HG02852 (cell line): ENCODE results near the gene LHFPL3.

Source experiments
- ATAC-seq: cut with Tn5 transposase; IDR thresholded peaks from one replicate; pipeline ENCODE4 v1.9.1; 2021; ENCODE audit warnings: mild to moderate bottlenecking, moderate library complexity; ENCODE audit not compliant: unreplicated experiment

The LHFPL3 gene

DNA sequence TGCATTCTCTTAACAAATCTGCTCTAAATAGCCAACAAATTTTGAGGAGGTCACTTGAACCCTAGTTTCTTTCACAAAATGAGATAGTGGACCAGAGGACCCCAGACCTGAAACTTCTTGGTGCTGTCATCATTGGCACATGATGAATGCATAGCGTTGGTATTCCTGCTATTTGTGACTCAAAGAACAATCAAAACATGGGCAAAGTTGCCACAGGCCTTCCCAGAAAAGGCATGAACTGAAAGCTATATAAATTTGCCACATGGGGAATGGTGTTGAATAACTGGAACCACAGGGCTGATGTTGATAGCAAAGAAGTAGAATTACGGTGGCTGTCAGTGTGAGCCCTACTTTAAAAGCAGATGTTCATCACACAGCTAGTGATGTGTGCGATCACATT is 465.8 kb downstream of the LHFPL3 start:
- no peak for ATAC-seq

DNA sequence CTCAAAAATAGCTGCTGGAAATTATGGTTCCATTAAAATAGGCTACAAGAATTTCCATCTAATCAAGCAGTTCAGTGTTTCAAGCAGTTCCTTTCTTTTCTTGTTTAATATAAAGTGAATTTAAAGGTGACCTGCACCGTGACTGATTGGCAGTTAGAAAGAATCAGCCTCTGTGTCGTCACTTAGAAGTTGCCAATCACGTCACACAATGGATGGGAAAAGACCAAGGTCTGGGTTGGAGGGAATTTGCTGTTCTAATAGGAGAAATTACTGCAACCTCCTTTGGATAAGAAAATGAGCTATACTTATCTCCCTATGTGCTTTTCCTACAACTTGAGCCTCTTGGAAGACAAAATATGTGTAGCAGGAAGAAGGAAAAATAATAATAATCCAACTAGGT is 466.2 kb downstream of the LHFPL3 start:
- no peak for ATAC-seq

DNA sequence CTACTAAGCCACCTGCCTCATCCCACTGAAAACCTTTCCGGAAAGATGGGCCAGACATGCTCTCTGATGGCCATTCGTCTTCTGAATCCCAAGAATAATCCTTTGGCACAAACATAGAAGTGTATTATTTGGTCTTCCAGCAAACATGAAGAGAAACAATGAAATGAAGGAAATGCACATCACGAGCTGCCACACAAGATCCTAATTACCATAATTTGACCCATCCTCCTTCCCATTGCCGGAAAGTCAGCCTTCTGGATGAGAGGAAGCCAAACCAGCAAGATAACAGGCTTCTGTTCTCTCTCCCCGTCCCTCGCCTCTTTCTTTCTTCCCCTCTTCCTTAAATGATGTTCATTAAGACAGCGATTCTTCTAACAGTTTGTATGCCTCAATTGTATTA is 466.7 kb downstream of the LHFPL3 start:
- ATAC-seq: no peak

DNA sequence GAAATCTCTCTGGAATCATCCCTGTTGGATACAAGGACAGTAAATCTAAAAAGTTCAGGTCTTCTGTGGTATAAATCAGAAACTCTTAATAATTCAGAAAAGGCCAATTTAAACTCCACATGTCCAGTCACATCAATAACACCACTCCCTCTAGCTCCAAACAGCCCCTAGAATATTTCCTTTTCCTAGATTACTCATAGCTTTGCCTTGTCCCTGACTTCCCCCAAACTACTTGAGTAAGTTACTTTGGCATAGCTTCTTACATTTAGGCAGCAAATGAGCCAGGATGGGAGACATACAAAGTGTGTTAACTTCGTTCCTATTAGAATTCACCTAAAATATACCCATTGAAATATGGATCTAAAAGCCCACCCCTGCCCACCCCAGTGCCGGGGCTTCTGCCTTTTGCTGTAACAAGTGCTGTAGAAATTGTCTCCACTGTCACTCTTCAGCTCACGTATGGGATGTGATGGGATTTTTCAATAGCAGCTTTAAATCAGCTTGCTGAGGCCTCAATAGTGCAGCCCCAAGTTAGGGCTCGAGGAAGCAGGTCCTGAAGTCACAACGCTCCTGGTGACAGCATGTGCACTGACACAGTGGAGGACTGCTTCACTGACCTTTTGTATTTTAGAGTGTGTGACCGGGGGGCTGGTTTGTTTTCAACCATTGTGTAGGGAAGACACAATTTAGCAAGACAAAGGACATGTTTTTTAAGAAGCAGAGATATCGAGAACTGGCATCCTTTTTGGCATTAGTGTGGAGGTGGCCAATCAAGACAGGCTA is 467.4 kb downstream of the LHFPL3 start:
- ATAC-seq: no peak

DNA sequence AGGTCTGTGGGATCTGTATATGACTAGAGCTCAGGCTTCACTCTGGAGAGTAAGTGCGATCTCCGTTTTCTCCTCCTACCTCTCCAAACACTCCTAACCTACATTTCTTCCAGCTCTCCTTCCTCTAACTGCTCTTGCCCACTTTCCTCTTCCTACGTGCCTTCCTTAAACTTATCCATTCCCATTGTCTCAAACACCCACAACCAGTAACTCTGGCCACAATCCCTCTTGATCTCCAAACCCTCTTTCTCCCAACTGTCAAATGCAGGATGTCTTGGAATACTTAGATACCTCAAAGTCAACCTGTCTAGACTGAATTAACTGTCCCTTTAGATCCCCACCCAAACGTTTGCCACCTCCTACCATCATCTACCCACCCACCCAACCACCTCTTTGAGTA is 471.9 kb downstream of the LHFPL3 start:
- ATAC-seq: no peak

DNA sequence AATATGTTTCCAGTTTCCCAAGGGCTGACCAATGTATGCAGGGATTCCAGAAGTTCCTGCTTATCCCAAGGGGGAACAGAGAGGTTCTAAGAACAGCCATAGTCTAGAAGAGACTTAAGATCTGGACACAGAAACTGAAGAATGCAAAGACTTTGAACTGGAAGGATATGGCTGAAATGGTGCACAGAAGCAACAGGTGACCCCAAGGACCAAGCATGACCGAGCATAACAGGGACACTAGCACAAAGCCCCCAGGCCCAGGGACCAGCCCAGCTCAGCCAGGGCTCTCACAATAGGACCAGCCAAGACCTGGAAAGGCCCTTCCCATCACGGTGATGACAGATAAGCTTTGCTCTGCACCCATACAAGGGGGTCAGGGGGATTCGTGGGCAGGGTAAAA is 472.6 kb downstream of the LHFPL3 start:
- ATAC-seq: no peak

DNA sequence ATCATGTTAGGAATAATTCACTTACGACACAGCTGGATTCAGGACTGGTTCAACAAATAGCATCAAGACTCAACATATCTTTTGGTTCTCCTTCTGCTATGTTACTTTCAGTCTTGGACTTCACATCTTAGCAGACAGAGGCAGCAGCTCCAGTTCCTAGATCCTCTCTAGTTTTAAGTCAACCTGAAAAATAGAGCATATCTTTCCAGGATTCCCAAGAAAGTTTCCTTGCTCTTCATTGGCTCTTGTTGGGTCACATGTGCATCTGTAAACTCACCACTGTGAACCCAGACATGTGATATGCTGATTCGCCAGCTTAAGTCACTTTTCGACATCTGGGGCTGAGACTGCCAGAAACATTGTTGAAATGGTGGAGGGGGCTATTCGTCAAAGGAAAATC is 475.5 kb downstream of the LHFPL3 start:
- no peak for ATAC-seq

DNA sequence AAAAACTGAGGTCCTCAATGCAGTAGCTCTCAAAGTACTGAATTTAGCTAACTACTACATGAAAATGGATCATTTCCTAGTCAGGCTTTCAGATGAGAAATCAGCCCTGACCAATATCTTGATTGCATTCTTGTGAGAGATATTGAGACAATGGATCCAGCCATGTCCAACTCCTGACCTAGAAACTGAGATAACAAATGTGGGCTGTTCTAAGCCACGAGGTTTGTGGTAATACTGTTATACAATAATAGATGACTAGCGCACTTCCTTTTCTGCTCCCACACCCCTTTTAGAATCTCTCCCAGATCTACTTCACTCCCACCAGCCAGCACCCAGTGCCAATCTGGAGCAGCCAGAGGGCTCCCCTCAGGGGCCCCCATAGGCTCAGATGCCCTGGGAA is 476.3 kb downstream of the LHFPL3 start:
- ATAC-seq: no peak

DNA sequence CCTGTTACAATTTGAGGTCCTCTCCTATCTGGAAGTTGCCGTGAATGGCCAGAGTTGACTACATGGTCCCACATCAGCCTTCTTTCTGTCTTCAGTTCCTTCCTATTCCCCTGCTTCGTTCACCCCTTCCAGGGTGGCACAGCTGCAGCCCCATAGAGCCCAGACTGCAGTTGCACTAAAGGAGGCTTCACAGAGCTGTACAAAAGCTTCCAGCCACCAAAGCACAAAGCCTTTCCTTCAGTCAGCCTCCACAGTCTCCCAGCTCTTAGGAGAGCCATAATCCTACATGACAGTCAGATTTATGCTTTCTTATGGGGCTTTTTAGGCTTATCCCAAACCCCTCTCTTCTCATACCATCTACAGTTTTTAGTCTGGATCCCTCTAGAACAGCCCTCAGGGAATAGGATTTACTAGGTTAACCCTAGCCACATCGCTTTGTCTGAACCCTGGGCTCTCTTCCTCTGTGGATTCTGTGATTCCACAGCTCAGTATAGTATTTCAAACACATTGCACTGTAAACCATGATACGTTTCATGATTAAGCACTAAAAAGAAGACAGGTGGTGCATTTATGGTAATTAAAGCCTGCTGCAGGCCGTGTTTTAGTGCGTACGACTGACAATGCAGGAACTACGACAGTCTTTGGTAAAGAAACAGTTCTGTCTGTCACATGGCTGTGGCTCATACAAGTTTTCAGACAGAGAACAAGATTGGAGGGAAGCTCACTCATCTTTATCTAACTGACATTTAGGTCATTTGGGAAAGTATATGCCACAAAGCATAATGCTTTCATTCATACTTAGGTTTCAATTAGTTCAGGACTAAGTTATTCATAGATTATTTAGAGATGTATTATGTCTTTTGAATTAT is 477.3 kb downstream of the LHFPL3 start:
- ATAC-seq: no peak

DNA sequence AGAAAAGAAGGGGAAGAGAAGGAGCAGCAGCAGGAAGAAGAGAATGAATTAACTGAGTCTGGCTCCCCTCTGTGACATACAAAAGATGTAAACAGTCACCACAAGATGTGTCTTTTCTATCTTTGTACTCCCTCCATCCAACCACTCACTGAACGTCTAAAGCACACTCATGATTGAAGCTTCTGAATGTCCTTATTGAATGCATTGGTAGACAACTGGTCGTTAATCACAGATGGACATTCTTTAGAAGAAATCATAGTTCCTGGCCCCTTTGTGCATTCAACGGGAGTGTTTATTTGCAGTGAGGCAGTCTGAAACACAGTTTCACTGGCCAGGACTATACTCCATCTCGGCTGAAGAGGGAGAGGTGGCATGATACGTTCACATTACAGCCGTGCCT is 479.3 kb downstream of the LHFPL3 start:
- ATAC-seq: no peak

DNA sequence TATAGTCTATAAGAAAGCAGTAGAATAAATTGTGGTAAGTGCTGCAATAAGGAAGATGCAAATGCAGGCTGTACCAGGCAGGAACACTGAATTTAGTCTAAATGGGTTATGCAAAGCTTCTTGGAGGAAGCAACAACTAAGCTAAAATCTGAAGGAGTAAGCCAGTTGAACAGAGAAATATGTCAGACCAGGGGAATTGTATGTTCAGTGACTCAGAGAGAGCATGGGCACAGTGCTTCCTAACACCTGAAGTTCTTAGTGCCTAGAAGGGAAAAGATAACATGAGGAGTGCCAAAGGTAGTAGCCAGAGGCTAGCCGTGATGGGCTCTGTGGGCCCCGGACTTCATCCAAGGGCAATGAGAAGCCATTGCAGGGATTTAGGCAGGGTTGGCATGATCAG is 481.5 kb downstream of the LHFPL3 start:
- ATAC-seq: no peak

DNA sequence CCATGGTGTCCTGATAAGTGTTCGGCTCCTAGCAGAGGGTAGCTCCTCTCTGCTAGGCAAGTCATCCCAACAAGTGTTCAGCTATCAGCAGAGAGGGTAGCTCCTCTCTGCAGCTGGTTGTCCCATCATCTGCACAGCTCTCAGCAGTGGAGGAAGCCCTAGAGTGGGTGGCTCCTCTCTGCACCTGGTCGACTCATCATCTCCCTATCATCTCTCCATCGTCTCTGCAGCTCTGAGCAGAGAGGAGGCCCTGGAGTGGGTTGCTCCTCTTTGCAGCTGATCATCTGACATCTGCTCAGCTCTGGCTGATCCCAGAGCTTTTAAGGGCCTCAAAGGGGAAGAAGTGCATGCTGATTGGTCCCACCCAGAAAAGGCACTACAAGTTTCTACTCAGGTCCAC is 485.7 kb downstream of the LHFPL3 start:
- ATAC-seq: no peak

DNA sequence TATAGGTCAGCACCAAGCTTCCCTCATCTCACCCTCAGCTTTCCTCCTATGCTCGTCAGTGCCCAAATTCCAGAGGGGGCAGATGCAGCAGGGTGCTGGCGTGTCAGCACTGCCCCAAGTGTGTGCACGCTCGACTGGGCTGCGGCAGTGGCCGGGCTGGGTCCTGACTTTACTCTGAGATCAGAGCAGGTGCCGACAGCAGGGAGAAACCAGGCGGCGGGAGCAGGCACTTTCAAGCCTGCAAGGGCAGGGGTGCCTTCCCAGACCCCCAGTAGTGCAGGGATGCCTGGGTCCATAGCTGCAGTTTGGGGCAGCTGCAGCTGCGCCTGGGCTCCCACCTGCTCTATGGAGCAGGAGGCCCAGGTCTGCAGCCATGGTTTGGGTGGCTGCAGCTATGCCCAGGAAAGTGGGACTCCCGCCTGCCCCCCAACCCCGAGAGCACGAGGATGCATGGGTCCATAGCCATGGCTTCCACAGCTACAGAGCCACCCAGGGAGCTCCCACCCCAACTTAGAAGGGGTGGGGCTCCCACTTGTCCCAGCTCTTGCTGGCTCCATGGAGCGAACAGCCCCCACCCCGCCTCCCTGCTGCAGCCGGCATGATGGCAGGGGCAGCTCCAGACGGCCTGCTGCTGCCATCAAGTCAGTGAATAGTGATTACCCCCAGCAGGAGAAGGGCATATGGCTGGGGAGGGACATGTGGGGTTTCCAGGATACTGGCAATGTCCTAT is 486.4 kb downstream of the LHFPL3 start:
- ATAC-seq: no peak

DNA sequence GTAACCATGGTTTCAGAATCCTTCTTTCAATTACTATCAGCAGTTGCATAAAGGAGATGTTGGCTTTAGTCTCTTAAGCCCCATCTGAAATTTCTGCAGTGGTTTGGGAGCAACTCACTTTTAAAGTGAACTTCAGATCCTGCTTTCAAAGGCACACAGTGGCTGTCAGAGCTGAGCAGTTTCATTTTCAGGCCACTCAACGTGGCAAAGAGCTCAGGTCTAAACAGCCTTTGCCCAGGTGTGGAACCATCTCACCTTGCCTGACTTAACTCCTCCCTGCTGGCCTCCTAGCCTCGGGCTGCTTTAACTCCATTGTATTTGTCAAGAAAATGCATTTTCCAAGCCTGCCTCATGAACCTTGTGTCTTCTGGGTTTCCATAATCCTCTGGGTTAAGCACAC is 488.1 kb downstream of the LHFPL3 start:
- no peak for ATAC-seq

DNA sequence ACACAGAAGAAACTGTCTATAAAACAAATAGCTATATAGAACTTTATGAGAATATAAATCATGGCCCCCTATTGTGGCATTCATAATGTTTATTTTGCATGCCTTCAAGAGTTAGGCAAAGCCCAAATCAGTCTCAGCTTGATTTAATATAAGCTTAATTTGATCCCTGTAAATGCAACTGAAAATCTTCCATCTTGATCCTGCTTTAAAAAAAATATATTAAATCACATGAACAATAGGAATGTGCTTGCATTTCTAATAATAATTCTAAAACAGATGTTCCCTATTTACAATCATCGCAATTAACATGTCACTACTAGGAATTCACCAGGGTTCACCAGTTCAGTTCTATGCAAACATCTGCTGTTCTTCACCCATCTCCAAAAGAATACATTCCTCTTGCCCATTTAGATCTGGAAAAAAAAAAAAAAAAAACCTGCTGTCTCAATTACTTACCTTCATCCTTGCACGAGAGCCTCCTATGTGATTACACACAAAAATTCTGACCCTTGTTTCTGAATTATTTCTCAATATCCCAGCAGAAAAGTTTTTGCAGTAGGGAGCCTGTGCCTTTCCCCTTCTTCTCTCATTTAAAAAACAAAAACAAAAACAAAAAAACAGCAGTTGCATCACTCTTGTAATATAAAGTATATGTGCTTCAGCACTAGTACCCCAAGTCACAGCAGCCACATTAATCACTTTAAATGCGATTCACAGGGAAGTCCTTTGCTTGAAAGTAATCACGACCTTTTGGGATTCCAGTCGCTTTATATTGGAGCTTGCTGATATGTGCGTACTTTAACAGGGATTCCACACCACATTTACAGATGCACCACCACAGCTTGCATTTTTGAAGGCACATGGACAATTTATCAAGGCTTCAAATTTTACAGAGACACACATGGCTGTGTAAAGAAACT is 490.8 kb downstream of the LHFPL3 start:
- no peak for ATAC-seq

DNA sequence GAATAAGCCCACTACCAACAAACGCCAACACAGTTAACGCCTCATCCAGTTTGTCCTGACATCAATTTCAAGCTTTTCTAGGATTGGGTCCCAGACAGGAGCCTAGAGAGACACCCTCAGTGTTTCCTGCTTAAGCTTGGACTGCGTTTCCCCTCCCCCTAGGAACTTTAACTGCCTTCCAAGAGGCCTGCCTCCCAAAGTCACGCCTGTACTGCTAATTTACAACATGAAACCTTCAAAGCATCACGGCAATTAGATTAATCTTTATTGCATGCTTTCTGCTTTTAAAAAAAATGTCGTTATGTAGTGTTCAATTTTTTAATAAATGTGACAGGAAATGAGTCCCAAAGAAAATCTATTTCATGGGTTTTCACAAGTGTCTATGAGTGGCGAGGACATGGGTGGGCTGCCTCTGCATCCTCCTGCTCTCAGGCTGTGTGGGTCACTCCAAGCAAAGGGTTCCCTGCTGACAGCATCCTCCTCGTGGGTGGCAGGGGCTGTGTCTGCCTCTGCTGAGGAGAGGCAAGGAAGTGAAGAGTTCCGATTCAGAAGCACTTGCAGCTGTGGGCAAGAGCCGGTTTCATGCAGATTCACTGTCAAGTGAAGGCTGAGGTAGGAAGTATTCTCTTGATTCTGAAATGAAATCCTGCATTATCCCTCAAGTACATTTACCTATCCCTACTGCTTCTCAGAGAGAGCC is 492.6 kb downstream of the LHFPL3 start:
- ATAC-seq: no peak

DNA sequence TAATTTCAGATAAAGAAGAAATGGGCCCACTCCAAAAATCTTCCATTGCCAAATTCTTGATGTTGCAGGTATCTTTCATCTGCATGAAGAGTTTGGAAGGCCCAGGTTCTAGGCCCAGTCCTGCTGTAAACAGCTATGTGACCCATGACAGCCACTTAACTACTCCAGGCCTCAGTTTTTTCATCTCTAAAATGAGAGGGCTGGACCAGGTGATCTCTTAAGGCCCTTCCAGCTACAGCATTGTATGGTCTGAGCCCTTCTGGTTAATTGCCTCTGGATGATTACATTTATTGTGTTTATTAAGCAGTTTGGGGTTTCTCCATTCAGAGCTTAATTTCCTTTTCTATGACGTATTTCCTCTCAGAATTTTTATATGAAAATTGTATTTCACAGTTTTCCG is 494.8 kb downstream of the LHFPL3 start:
- no peak for ATAC-seq

DNA sequence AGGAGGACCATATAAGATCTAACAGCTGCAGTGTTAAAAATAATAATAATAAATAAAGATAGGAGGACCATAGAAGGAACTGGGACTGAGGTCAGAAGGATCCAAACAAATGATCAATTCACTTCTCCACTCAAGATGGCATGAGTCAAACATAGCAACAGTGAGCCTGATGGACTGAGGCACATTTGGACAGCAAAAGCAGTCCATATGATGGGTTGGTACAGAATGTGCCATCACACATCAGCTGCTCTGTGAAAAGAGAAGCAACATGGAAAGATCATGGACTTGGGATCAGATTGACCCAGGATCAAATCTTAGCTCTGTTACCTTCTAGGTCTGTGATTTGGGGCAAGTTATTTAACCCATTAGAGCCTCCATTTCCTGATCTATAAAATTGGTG is 496.7 kb downstream of the LHFPL3 start:
- no peak for ATAC-seq

DNA sequence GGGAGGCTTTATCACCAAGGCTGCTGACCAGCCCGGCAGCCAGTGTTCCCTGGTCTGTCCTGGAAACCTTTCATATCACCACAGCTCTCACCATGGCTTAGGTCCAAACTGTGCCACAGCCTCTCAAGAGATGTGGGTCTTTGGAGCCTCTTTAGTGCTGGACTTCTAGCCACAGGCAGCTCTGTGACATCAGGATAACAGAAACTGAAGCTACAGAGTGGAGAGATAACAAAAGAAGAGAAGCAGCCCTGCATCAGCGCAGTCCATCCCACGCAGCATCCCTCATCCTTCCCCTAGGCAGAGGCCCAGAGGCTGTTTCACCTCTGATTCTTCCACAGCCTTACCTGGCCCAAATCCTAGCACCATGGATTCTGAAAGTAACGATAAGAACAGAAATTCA is 497.7 kb downstream of the LHFPL3 start:
- ATAC-seq: no peak

DNA sequence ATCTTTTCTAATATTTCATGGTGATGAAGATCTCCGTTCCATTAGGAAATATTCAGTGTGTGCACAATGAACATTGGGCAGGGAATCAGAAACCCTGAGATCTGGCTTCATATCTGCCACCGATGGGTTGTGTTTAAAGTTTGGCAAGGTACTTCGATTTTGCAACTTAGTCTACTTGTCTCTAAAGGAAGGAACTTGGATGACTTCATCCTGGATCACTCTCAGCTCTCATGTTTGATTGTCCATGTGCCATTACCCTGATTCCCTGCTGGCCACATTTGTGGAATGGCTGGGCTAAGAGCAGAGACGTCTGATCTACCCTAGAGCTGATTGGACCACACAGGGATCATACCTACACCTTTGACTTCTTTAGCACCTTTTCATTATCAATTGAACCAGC is 508.6 kb downstream of the LHFPL3 start:
- no peak for ATAC-seq
